K562 (cell line): ENCODE data around the gene TRIP12. TPM values are rescaled to one million over a fixed set of nuclear protein-coding genes. Genes with fewer than 3 reads are reported as not detected.

Source experiments
- BHLHE40 ChIP-seq: IDR thresholded peaks from 2 replicates; pipeline ENCODE4 v1.6.1; 2011; ENCODE audit warnings: low read length, improper control_type of control experiment
- C11orf30 ChIP-seq: fragments of 450-650 bp; IDR thresholded peaks from 2 replicates; pipeline ENCODE4 v1.6.1; 2016; ENCODE audit warnings: low read depth, mild to moderate bottlenecking
- CREM ChIP-seq: IDR thresholded peaks from 2 replicates; pipeline ENCODE4 v1.6.1; 2014; ENCODE audit warnings: antibody characterized with exemption, low read depth
- DPF2 ChIP-seq: fragments of 450-650 bp; IDR thresholded peaks from 2 replicates; pipeline ENCODE4 v1.6.1; 2016
- EGR1 ChIP-seq: fragments of 450-650 bp; conservative IDR thresholded peaks from 2 replicates; pipeline ENCODE4 v1.6.1; 2017; ENCODE audit warnings: mild to moderate bottlenecking
- EP400 ChIP-seq: fragments of 450-650 bp; IDR thresholded peaks from 2 replicates; pipeline ENCODE4 v1.6.1; 2017; ENCODE audit warnings: antibody characterized with exemption, mild to moderate bottlenecking, moderate library complexity
- FOXK2 ChIP-seq, 2 experiments: fragments of 450-650 bp; IDR thresholded peaks in 1 of 2; conservative IDR thresholded peaks in 1 of 2; 2 replicates each; pipeline ENCODE4 v1.6.1; 2016; ENCODE audit warnings: low read depth in 2 of 2, mild to moderate bottlenecking in 1 of 2
- HMGXB4 ChIP-seq: sonication (generic); formaldehyde crosslinking; IDR thresholded peaks from 2 replicates; pipeline ENCODE4 v1.8.1; 2023; ENCODE audit warnings: mild to moderate bottlenecking, missing genetic modification reagents
- KLF16 ChIP-seq: IDR thresholded peaks from 2 replicates; pipeline ENCODE4 v1.6.1; 2016; ENCODE audit warnings: antibody characterized with exemption
- MAFF ChIP-seq: IDR thresholded peaks from 2 replicates; pipeline ENCODE4 v1.6.1; 2012; ENCODE audit warnings: low read length, improper control_type of control experiment
- MAFG ChIP-seq: fragments of 450-650 bp; conservative IDR thresholded peaks from 2 replicates; pipeline ENCODE4 v1.6.1; 2016; ENCODE audit warnings: missing genetic modification characterization, missing compliant biosample characterization
- MAFK ChIP-seq: IDR thresholded peaks from 2 replicates; pipeline ENCODE4 v1.6.1; 2011; ENCODE audit warnings: low read length, improper control_type of control experiment
- NBN ChIP-seq: fragments of 450-650 bp; IDR thresholded peaks from 2 replicates; pipeline ENCODE4 v1.6.1; 2016; ENCODE audit warnings: low read depth, mild to moderate bottlenecking
- NCOR1 ChIP-seq: fragments of 450-650 bp; IDR thresholded peaks from 2 replicates; pipeline ENCODE4 v1.6.1; 2016; ENCODE audit warnings: mild to moderate bottlenecking, moderate library complexity
- NFYB ChIP-seq: IDR thresholded peaks from 2 replicates; pipeline ENCODE4 v1.6.1; 2011; ENCODE audit warnings: mild to moderate bottlenecking, moderate library complexity; ENCODE audit not compliant: insufficient read length; ENCODE audit errors: extremely low read depth
- NR1H2 ChIP-seq: sonication (generic); formaldehyde crosslinking; IDR thresholded peaks from 2 replicates; pipeline ENCODE4 v1.4.0; 2020; ENCODE audit warnings: mild to moderate bottlenecking, missing genetic modification reagents
- NR4A1 ChIP-seq, 2 experiments: fragments of 250-450 bp in 1 of 2; fragments of 450-650 bp in 1 of 2; sonication (Bioruptor Pico) in 1 of 2; IDR thresholded peaks; 2 replicates each; pipeline versions ENCODE4 v1.4.0 to v1.6.1; 2016 to 2020; ENCODE audit warnings: mild to moderate bottlenecking in 2 of 2, missing compliant biosample characterization in 1 of 2, missing genetic modification characterization in 1 of 2, moderate library complexity in 1 of 2
- RBFOX2 ChIP-seq: fragments of 200-400 bp; formaldehyde crosslinking; IDR thresholded peaks from 2 replicates; pipeline ENCODE4 v1.6.1; 2017; ENCODE audit warnings: low read depth, mild to moderate bottlenecking, low read length, moderate library complexity
- SFPQ ChIP-seq: fragments of 200-400 bp; formaldehyde crosslinking; IDR thresholded peaks from 2 replicates; pipeline ENCODE4 v1.6.1; 2017; ENCODE audit warnings: mild to moderate bottlenecking, low read depth, low read length, moderate library complexity
- ZNF583 ChIP-seq: fragments of 250-450 bp; sonication (Bioruptor Pico); IDR thresholded peaks from 2 replicates; pipeline ENCODE4 v1.4.0; 2020
- polyA plus RNA-seq, 8 experiments: library from polyadenylated mRNA; depleted of rRNA in 4 of 8; stranded (reverse) in 5 of 8; unstranded in 3 of 8; fragments of >200 nt; fragmentation: Nextera tagmentation in 2 of 8; fragmentation: Illumina TruSeq in 1 of 8; extraction: Ambion mirVana in 2 of 8; extraction: Trizol in 1 of 8; gene quantifications; 2 replicates each; pipeline versions ENCODE4 v1.2.1 to v1.2.3, GENCODE V29; 2011 to 2014; ENCODE audit warnings: inconsistent platforms in 1 of 8, missing spikeins in 1 of 8
- total RNA-seq, 7 experiments: library from RNA; depleted of rRNA in 6 of 7; stranded (reverse); fragments of >200 nt in 6 of 7; fragmentation: Illumina TruSeq in 2 of 7; extraction: Trizol in 2 of 7; gene quantifications; 2 replicates each; pipeline versions ENCODE4 v1.2.1 to v1.2.3, GENCODE V29; 2011 to 2021; ENCODE audit warnings: low replicate concordance in 1 of 7
- TF ChIP-seq, protein P1 (sequence below): fragments of 450-650 bp; IDR thresholded peaks from 2 replicates; pipeline ENCODE4 v1.6.1; 2016; ENCODE audit warnings: borderline replicate concordance
- TF ChIP-seq, protein P2 (sequence below): fragments of 250-450 bp; sonication (Bioruptor Pico); IDR thresholded peaks from 2 replicates; pipeline ENCODE4 v1.8.0; 2021; ENCODE audit warnings: moderate library complexity, mild to moderate bottlenecking, inconsistent platforms

TRIP12 gene
- total and polyA plus RNA-seq, 9 of the 15 experiments (the other 6 are each of a cell fraction or from before 2014, with no cell fraction given), result 15.2 to 131 (median 80.1) TPM

- no peak for TF ChIP-seq HMGXB4 (CRISPR knock-in tag)
- TF ChIP-seq NFYB, result no peak
- TF ChIP-seq, protein P1, sequence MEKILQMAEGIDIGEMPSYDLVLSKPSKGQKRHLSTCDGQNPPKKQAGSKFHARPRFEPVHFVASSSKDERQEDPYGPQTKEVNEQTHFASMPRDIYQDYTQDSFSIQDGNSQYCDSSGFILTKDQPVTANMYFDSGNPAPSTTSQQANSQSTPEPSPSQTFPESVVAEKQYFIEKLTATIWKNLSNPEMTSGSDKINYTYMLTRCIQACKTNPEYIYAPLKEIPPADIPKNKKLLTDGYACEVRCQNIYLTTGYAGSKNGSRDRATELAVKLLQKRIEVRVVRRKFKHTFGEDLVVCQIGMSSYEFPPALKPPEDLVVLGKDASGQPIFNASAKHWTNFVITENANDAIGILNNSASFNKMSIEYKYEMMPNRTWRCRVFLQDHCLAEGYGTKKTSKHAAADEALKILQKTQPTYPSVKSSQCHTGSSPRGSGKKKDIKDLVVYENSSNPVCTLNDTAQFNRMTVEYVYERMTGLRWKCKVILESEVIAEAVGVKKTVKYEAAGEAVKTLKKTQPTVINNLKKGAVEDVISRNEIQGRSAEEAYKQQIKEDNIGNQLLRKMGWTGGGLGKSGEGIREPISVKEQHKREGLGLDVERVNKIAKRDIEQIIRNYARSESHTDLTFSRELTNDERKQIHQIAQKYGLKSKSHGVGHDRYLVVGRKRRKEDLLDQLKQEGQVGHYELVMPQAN, result no peak
- TF ChIP-seq NR4A1 (CRISPR knock-in tag; IDR thresholded peaks at IDR 0.05), result no peak
- no peak for TF ChIP-seq NR4A1 (tag; IDR thresholded peaks at IDR 0.05)
- peak; percentile 32; the same call in 1 of the 2 replicates for TF ChIP-seq CREM
- peak; percentile 71; the same call in 1 of the 2 replicates for TF ChIP-seq C11orf30
- TF ChIP-seq NBN, result no peak
- TF ChIP-seq, protein P2, sequence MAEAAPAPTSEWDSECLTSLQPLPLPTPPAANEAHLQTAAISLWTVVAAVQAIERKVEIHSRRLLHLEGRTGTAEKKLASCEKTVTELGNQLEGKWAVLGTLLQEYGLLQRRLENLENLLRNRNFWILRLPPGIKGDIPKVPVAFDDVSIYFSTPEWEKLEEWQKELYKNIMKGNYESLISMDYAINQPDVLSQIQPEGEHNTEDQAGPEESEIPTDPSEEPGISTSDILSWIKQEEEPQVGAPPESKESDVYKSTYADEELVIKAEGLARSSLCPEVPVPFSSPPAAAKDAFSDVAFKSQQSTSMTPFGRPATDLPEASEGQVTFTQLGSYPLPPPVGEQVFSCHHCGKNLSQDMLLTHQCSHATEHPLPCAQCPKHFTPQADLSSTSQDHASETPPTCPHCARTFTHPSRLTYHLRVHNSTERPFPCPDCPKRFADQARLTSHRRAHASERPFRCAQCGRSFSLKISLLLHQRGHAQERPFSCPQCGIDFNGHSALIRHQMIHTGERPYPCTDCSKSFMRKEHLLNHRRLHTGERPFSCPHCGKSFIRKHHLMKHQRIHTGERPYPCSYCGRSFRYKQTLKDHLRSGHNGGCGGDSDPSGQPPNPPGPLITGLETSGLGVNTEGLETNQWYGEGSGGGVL (CRISPR knock-in tag), result no peak
- TF ChIP-seq RBFOX2, result no peak
- TF ChIP-seq MAFF, result peak; percentile 28
- TF ChIP-seq SFPQ, result no peak
- TF ChIP-seq FOXK2 (conservative IDR thresholded peaks at IDR 0.05 in 1 of 2, IDR thresholded peaks at IDR 0.05 in 1 of 2; ENCODE audit: low read depth in 2 of 2), result peak; percentile 31 to 56; a peak in 1 of 4 replicates
- TF ChIP-seq KLF16, result no peak
- TF ChIP-seq EGR1, result peak; percentile 33; the same call in 1 of the 2 replicates
- no peak for TF ChIP-seq BHLHE40
- no peak for TF ChIP-seq ZNF583 (CRISPR knock-in tag)
- TF ChIP-seq MAFK, result peak; percentile 27; the same call in 1 of the 2 replicates
- TF ChIP-seq NR1H2 (CRISPR knock-in tag), result no peak
- 0 out of 2 replicates have a peak, but pooled peaks have one; percentile 31 for TF ChIP-seq MAFG (tag)
- 0 out of 2 replicates have a peak, but pooled peaks have one; percentile 13 for TF ChIP-seq NCOR1
- TF ChIP-seq EP400, result peak; percentile 35
- peak; percentile 24; the same call in 1 of the 2 replicates for TF ChIP-seq DPF2
Observed at GRCh38 chr2:229943770-229944449, 22.1 kb upstream of the TRIP12 start (continued).
